Upper lobe of left lung (tissue), 6 donors: ENCODE data around the gene HHLA2. TPM values are rescaled to one million over a fixed set of nuclear protein-coding genes. Genes with fewer than 3 reads are reported as not detected.

Source experiments
- ATAC-seq, 2 donors: fragments of 200-7000 bp; cut with Tn5 transposase; one replicate each; pipeline ENCODE4 v1.9.1; 2022; ENCODE audit warnings: mild to moderate bottlenecking in 2 of 2, moderate library complexity in 2 of 2; ENCODE audit not compliant: low FRiP score in 2 of 2
- DNase-seq, 2 donors: peaks; one replicate each; pipeline ENCODE4 v3.0.0-alpha.2; 2019 to 2020
- H3K27ac ChIP-seq, 4 donors: fragments of 200-600 bp; sonication (generic); one replicate each; pipeline ENCODE4 v1.5.1; 2016 to 2019
- H3K27me3 ChIP-seq, 4 donors: fragments of 200-600 bp; sonication (generic); one replicate each; pipeline ENCODE4 v1.5.1; 2017 to 2019
- H3K36me3 ChIP-seq, 4 donors: fragments of 200-600 bp; sonication (generic); one replicate each; pipeline ENCODE4 v1.5.1; 2016 to 2019
- H3K4me1 ChIP-seq, 4 donors: fragments of 200-600 bp; sonication (generic); one replicate each; pipeline ENCODE4 v1.5.1; 2018 to 2019
- H3K4me3 ChIP-seq, 4 donors: fragments of 200-600 bp; sonication (generic); one replicate each; pipeline ENCODE4 v1.5.1; 2017 to 2019; ENCODE audit warnings: mild to moderate bottlenecking in 2 of 4, moderate library complexity in 1 of 4
- H3K9me3 ChIP-seq, 4 donors: fragments of 200-600 bp; sonication (generic); one replicate each; pipeline ENCODE4 v1.5.1; 2018 to 2019
- CTCF ChIP-seq, 6 experiments: fragments of 450-650 bp in 4 of 6; fragments of 200-600 bp in 2 of 6; sonication (generic) in 2 of 6; IDR thresholded peaks; one replicate each; pipeline ENCODE4 v1.5.1; 2016 to 2019; ENCODE audit warnings: antibody characterized with exemption in 6 of 6
- EP300 ChIP-seq, 4 donors: sonication (generic); formaldehyde crosslinking; IDR thresholded peaks; one replicate each; pipeline ENCODE4 v1.5.1; 2017; ENCODE audit warnings: antibody characterized with exemption in 4 of 4, control low read depth in 2 of 4
- POLR2A ChIP-seq, 4 donors: fragments of 450-650 bp; IDR thresholded peaks; one replicate each; pipeline ENCODE4 v1.5.1; 2016 to 2017; ENCODE audit warnings: antibody characterized with exemption in 4 of 4, mild to moderate bottlenecking in 2 of 4
- POLR2AphosphoS5 ChIP-seq, 2 donors: sonication (generic); formaldehyde crosslinking; IDR thresholded peaks; one replicate each; pipeline ENCODE4 v1.5.1; 2017; ENCODE audit warnings: antibody characterized with exemption in 2 of 2
- WGBS, 2 donors: methylation state at CpG; one replicate each; pipeline ENCODE4 v1.1.5; 2017 to 2018; 5-methylcytosine and 5-hydroxymethylcytosine counted together
- total RNA-seq, 6 donors: library from RNA; depleted of rRNA in 4 of 6; stranded (reverse); fragments of >200 nt in 4 of 6; gene quantifications; one replicate each; pipeline versions ENCODE4 v1.1.0 to v1.2.1, GENCODE V29; 2016 to 2021
- donor health status: DM: no; HTN: no; CAD: no; lungs with moderate emphysema.
- donor health status: DM: no; HTN: yes; CAD: no; lungs with severe emphysema.

The HHLA2 gene
- total RNA-seq, 6 donors from 2014 or later: 0.26 to 13.7 (median 3.1) TPM

- no peak for ATAC-seq
- H3K4me1 ChIP-seq: no peaks in the 10 kb centered on the region
Measured at GRCh38 chr3:108383306-108383705, 87.0 kb downstream of the HHLA2 start.

GRCh38 chr3:108387063-108387462, 90.7 kb downstream of the HHLA2 start:
- Histone ChIP-seq H3K27ac (no peak overlapping the region), H3K4me3 (no peak overlapping the region), H3K9me3 (no peaks in the 10 kb centered on the region), H3K4me1 (no peaks in the 10 kb centered on the region), H3K36me3 (no peaks in the 10 kb centered on the region), H3K27me3 (no peaks in the 10 kb centered on the region)
- WGBS, 2 donors: 83 to 84% methylated on average over 1 of the region's 1 CpG
- ATAC-seq (no peak), DNase-seq (no peak)
- no peak for TF ChIP-seq EP300 (IDR thresholded peaks at IDR 0.05)
- no peak for TF ChIP-seq POLR2A (IDR thresholded peaks at IDR 0.05)
- no peak for TF ChIP-seq POLR2AphosphoS5 (IDR thresholded peaks at IDR 0.05)
- no peak for TF ChIP-seq CTCF (IDR thresholded peaks at IDR 0.05)

More at GRCh38 chr3:108383306-108383705, 87.0 kb downstream of the HHLA2 start:
- DNase-seq: no peak
- TF ChIP-seq CTCF (IDR thresholded peaks at IDR 0.05): no peak
- TF ChIP-seq POLR2A (IDR thresholded peaks at IDR 0.05): no peak
- no peak for TF ChIP-seq EP300 (IDR thresholded peaks at IDR 0.05)
- no peak for TF ChIP-seq POLR2AphosphoS5 (IDR thresholded peaks at IDR 0.05)
- Histone ChIP-seq H3K9me3 (no peaks in the 10 kb centered on the region), H3K27ac (no peak overlapping the region), H3K36me3 (no peaks in the 10 kb centered on the region), H3K27me3 (no peaks in the 10 kb centered on the region), H3K4me3 (no peak overlapping the region)

- no peak for TF ChIP-seq CTCF (IDR thresholded peaks at IDR 0.05)
- TF ChIP-seq EP300 (IDR thresholded peaks at IDR 0.05): no peak
- no peak for TF ChIP-seq POLR2AphosphoS5 (IDR thresholded peaks at IDR 0.05)
- no peak for TF ChIP-seq POLR2A (IDR thresholded peaks at IDR 0.05)
- WGBS, 2 donors: 75 to 79% methylated on average over 12 of the region's 12 CpGs
Measured at GRCh38 chr3:108388136-108389132, 92.1 kb downstream of the HHLA2 start.

GRCh38 chr3:108389372-108389771, 93.0 kb downstream of the HHLA2 start:
- 42 to 50% methylated on average over 1 of the region's 1 CpG for WGBS, 2 donors
- no peaks in the 10 kb centered on the region for H3K4me1 ChIP-seq
- H3K9me3 ChIP-seq: no peaks in the 10 kb centered on the region
- ATAC-seq (no peak), DNase-seq (no peak)
- TF ChIP-seq CTCF (IDR thresholded peaks at IDR 0.05): no peak
- TF ChIP-seq POLR2AphosphoS5 (IDR thresholded peaks at IDR 0.05): no peak
- TF ChIP-seq POLR2A (IDR thresholded peaks at IDR 0.05): no peak
- TF ChIP-seq EP300 (IDR thresholded peaks at IDR 0.05): no peak
- no peak overlapping the region for H3K27ac ChIP-seq
- no peaks in the 10 kb centered on the region for H3K27me3 ChIP-seq
- H3K4me3 ChIP-seq: no peak overlapping the region
- no peaks in the 10 kb centered on the region for H3K36me3 ChIP-seq

More at GRCh38 chr3:108388136-108389132, 92.1 kb downstream of the HHLA2 start:
- DNase-seq: no peak
- H3K9me3 ChIP-seq: no peaks in the 10 kb centered on the region
- no peaks in the 10 kb centered on the region for H3K27me3 ChIP-seq
- no peak overlapping the region for H3K27ac ChIP-seq
- no peaks in the 10 kb centered on the region for H3K4me1 ChIP-seq
- H3K4me3 ChIP-seq: no peak overlapping the region
- no peaks in the 10 kb centered on the region for H3K36me3 ChIP-seq
- no peak for ATAC-seq
